Measurements from ENCODE around the gene NPM1.
"Not testable (repeated sequence)": the region's sequence is repeated elsewhere in the genome, so short reads cannot be mapped to it uniquely, and the experiment has no call there.

The NPM1 gene, protein sequence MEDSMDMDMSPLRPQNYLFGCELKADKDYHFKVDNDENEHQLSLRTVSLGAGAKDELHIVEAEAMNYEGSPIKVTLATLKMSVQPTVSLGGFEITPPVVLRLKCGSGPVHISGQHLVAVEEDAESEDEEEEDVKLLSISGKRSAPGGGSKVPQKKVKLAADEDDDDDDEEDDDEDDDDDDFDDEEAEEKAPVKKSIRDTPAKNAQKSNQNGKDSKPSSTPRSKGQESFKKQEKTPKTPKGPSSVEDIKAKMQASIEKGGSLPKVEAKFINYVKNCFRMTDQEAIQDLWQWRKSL

GRCh38 chr5:171387345-171387969 lies at the start of gene NPM1:
Gene NPM1 (plus strand): TSS chr5:171387849. CDS start chr5:171387949, 100 bp downstream.
- DNase-seq: peak; percentile 96

GRCh38 chr5:171340042-171340441 lies 47.6 kb upstream of the NPM1 start:
- no peak for DNase-seq

- no peak for DNase-seq
Measured at GRCh38 chr5:171340491-171340890, 47.2 kb upstream of the NPM1 start.

DNA sequence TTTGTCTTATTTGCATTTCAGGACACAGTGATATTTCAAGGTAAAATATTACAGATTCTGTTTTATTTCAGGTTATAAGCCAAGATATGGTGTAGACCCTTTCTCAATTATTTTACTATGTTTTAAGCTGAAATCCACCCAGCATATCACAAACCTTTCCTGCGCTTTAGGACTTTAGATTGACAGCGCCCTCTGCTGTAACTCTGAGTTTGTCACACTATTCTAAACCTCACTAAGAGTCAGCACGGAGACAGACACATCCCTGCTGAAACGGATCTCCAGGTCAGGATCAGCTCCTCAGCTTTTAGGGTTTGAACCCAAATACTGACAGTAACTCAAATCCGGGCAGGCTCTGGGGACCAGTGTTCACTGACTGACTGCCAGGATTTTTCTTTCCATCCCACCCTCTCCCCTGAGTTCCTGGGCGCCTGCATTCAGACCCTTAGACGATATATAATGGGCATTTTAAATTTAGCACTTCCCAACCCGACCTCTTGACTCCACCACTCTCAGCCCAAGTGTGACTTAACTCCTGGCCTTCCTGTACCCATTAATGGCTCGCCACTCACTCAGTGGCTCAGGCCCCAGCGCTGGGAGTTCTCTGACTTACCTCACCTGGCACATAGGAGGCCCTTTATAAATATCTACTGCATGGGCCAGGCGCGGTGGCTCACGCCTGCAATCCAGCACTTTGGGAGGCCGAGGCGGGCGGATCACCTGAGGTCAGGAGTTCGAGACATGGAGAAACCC lies 45.1 kb upstream of the NPM1 start:
- peak; percentile 49 for DNase-seq

- no peak for DNase-seq
Measured at GRCh38 chr5:171344936-171345608, 42.6 kb upstream of the NPM1 start.

DNA sequence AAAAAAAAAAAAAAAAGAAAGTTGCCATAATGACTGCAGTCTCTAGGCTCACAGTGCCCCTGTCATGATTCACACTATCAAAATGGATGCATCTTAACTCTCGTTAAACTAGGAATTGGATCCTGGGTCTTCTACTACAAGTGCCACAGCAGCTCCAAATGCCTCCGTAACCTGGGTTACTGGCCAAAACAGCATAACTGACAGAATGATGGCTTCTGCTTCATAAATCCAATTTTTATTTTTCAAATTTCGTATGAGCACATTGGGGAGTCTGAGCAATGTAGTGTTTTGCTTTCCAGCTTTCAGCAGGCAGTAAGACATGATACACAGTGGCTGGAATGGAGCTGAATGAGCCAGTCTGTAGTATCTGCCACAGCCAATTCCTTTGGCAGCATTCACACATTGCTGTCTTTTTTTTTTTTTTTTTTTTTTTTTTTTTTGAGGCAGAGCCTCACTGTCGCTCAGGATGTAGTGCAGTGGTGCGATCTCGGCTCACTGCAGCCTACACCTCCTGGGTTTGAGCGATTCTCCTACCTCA lies 36.0 kb upstream of the NPM1 start:
- DNase-seq: no peak

- no peak for DNase-seq
Measured at GRCh38 chr5:171355302-171355724, 32.3 kb upstream of the NPM1 start.

DNA sequence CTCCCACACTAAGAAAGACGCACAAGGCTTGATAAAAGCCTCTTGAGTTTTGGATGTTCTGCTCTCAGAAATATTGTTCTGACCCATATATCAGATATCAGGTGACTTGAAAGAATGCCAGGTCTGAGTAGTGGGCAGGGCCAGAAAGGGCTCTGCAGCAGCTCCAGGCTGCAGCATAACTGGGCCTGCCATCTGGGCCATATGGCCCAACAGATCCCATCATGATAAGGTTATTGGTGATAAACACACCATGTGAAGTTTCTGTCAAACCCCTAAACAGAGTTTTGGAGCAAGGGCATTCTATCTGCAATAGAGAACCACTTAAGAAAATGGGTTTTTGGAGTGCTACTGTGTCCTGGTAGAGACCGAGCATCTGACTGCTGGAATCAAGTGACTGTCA lies 29.8 kb upstream of the NPM1 start:
- no peak for DNase-seq

DNA sequence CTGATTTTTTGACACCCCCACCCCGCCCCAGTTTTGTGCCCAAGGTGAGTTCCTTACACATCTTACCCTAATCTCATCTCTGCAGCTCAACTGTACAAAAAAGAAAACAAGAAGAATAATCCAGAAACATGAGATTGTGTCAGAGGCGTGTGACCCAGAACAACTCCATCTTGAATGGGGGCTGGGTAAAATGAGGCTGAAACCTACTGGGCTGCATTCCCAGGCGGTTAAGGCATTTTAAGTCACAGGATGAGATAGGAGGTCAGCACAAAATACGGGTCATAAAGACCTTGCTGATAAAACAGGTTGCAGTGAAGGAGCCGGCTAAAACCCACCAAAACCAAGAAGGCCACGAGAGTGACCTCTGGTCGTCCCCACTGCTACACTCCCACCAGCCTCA lies 26.5 kb upstream of the NPM1 start:
- DNase-seq: not testable (repeated sequence)

GRCh38 chr5:171363249-171363648 lies 24.4 kb upstream of the NPM1 start:
- not testable (repeated sequence) for DNase-seq

GRCh38 chr5:171363846-171364245 lies 23.8 kb upstream of the NPM1 start:
- no peak for DNase-seq

GRCh38 chr5:171365351-171365750 lies 22.3 kb upstream of the NPM1 start:
- DNase-seq: no peak

- no peak for DNase-seq
Measured at GRCh38 chr5:171366645-171367044, 21.0 kb upstream of the NPM1 start.

- DNase-seq: no peak
Measured at GRCh38 chr5:171367424-171368370, 20.0 kb upstream of the NPM1 start.

- DNase-seq: no peak
Measured at GRCh38 chr5:171369056-171369455, 18.6 kb upstream of the NPM1 start.

- DNase-seq: no peak
Measured at GRCh38 chr5:171369898-171370297, 17.8 kb upstream of the NPM1 start.

DNA sequence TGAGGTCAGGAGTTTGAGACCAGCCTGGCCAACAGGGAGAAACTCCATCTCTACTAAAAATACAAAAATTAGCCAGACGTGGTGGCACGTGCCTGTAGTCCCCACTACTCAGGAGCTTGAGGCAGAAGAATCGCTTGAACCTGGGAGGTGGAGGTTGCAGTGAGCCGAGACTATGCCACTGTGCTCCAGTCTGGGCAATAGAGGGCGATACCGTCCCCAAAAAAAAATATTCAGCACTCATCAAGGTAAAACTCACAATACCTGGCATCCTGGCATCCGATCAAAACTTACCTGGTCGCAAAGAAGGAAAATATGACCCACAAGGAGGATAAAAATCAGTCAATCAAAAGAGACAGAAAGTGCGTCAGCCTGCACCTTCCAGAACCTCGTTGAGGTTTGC lies 16.8 kb upstream of the NPM1 start:
- not testable (repeated sequence) for DNase-seq

- DNase-seq: no peak
Measured at GRCh38 chr5:171371326-171371725, 16.3 kb upstream of the NPM1 start.

GRCh38 chr5:171379961-171380360 lies 7.7 kb upstream of the NPM1 start:
- DNase-seq: no peak

- DNase-seq: not testable (repeated sequence)
Measured at GRCh38 chr5:171384416-171384815, 3.2 kb upstream of the NPM1 start.

DNA sequence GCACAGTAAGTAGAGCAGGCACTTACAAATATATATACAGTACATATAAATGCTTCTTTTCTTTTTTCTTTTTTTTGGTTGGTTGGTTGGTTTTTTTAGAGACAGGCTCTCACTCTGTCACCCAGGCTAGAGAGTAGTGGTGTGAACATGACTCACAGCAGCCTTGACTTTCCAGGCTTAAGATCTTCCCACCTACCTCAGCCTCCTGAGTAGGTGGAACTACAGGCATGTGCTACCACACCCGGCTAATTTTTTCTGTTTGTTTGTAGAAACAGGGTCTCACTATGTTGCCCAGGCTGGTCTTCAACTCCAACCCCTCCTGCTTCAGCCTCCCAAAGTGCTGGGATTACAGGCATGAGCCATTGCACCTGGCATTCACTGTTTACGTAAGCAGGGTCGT lies 2.6 kb upstream of the NPM1 start:
- DNase-seq: not testable (repeated sequence)
